HepG2 (cell line): Measurements from ENCODE around the gene MYRIP. TPM values are rescaled to one million over a fixed set of nuclear protein-coding genes. Genes with fewer than 3 reads are reported as not detected.

ENCODE experiments used
- ATAC-seq: fragments of 200-7000 bp; cut with Tn5 transposase; 3 replicates; pipeline ENCODE4 v1.9.1; 2020; ENCODE audit warnings: mild to moderate bottlenecking, moderate library complexity
- BruUV-seq: library from RNA; stranded (reverse); fragments of 400-500 nt; replicated peaks from 2 replicates; lab custom pipeline; 2021; lab: Mats Ljungman, UMichigan
- CTCF ChIA-PET: fragments of 300-600 bp; formaldehyde crosslinking; extraction: SDS; loops from one replicate; lab custom pipeline; 2021; ENCODE audit warnings: low total read pairs, inconsistent platforms, low intra/inter-chr PET ratio; lab: Yijun Ruan, JAX
- POLR2A ChIA-PET: fragments of 350-600 bp; sonication (Branson Sonifier 250); formaldehyde crosslinking; loops from one replicate; lab custom pipeline; 2020; ENCODE audit warnings: antibody characterized with exemption, inconsistent platforms; lab: Yijun Ruan, JAX
- DNase-seq: peaks from one replicate; pipeline ENCODE4 v3.0.0-alpha.2; 2015; ENCODE audit warnings: low spot score
- FAIRE-seq: peaks from 3 replicates; lab custom pipeline; 2011; peaks lifted over from hg19 to GRCh38; lab: Jason Lieb, UNC
- H2AFZ ChIP-seq: one replicate; pipeline ENCODE4 v1.6.1; 2011; ENCODE audit warnings: low read length, inconsistent platforms
- H3K27ac ChIP-seq: fragments of 300-600 bp; 3 replicates; pipeline ENCODE4 v1.8.0; 2011; ENCODE audit warnings: mixed run types, mild to moderate bottlenecking, mixed read lengths, low read length, inconsistent platforms; ENCODE audit not compliant: insufficient read depth; ENCODE audit errors: extremely low read length
- H3K27me3 ChIP-seq, 2 experiments: fragments of 200-600 bp in 1 of 2; 2 replicates in 1 of 2; 3 replicates in 1 of 2; pipeline versions ENCODE4 v1.6.0 to v1.8.0; 2011; ENCODE audit warnings: low read length in 2 of 2, mild to moderate bottlenecking in 2 of 2, moderate library complexity in 2 of 2, inconsistent platforms in 1 of 2; ENCODE audit not compliant: insufficient read depth in 2 of 2, control insufficient read depth in 1 of 2
- H3K36me3 ChIP-seq, 2 experiments: fragments of 200-600 bp in 1 of 2; replicated peaks in 1 of 2; 2 replicates in 1 of 2; 3 replicates in 1 of 2; pipeline versions ENCODE4 v1.5.1 to v1.8.0; 2011; ENCODE audit warnings: low read length in 2 of 2, inconsistent platforms in 1 of 2; ENCODE audit not compliant: insufficient read depth in 2 of 2, control insufficient read depth in 1 of 2
- H3K4me1 ChIP-seq: 2 replicates; pipeline ENCODE4 v1.5.1; 2012; ENCODE audit warnings: low read length, inconsistent platforms; ENCODE audit not compliant: insufficient read depth
- H3K4me2 ChIP-seq: 2 replicates; pipeline ENCODE4 v1.6.0; 2011; ENCODE audit warnings: low read depth, low read length, inconsistent platforms
- H3K4me3 ChIP-seq, 3 experiments: fragments of 200-600 bp in 1 of 3; sonication (generic), shearing (Covaris generic) in 1 of 3; replicated peaks in 1 of 3; 2 replicates each; pipeline ENCODE4 v1.5.1; 2011 to 2016; ENCODE audit warnings: low read length in 3 of 3, inconsistent platforms in 2 of 3, low read depth in 2 of 3, mild to moderate bottlenecking in 2 of 3, control low read depth in 1 of 3, mixed read lengths in 1 of 3; ENCODE audit not compliant: insufficient read depth in 1 of 3
- H3K79me2 ChIP-seq: one replicate; pipeline ENCODE4 v1.6.1; 2011; ENCODE audit warnings: low read length, inconsistent platforms; ENCODE audit not compliant: insufficient read depth
- H3K9ac ChIP-seq: 2 replicates; pipeline ENCODE4 v1.6.0; 2011; ENCODE audit warnings: mild to moderate bottlenecking, low read depth, low read length, inconsistent platforms; ENCODE audit not compliant: insufficient read depth
- H3K9me3 ChIP-seq: 2 replicates; pipeline ENCODE4 v1.5.1; 2012; ENCODE audit warnings: mild to moderate bottlenecking, low read length
- H4K20me1 ChIP-seq: 2 replicates; pipeline ENCODE4 v1.6.0; 2011; ENCODE audit warnings: inconsistent platforms, mild to moderate bottlenecking, low read length, moderate library complexity; ENCODE audit not compliant: insufficient read depth
- HBP1 ChIP-seq: IDR thresholded peaks from 2 replicates; pipeline ENCODE4 v1.6.1; 2016; ENCODE audit warnings: low read depth, control low read depth
- PHF5A ChIP-seq: IDR thresholded peaks from one replicate; pipeline ENCODE4 v1.6.1; 2018; ENCODE audit warnings: low read depth, missing genetic modification reagents; ENCODE audit not compliant: unreplicated experiment
- TBX2 ChIP-seq: sonication (generic); formaldehyde crosslinking; IDR thresholded peaks from 2 replicates; pipeline ENCODE4 v1.5.0; 2020; ENCODE audit warnings: missing genetic modification reagents, mild to moderate bottlenecking, borderline replicate concordance
- ZNF232 ChIP-seq: sonication (generic); formaldehyde crosslinking; IDR thresholded peaks from 2 replicates; pipeline ENCODE4 v1.4.0; 2020; ENCODE audit warnings: missing genetic modification reagents, borderline replicate concordance
- ZNF503 ChIP-seq: sonication (generic); formaldehyde crosslinking; IDR thresholded peaks from 2 replicates; pipeline ENCODE4 v1.4.0; 2020; ENCODE audit warnings: missing genetic modification reagents
- ZNF710 ChIP-seq: sonication (generic); formaldehyde crosslinking; IDR thresholded peaks from 2 replicates; pipeline ENCODE4 v1.5.0; 2020; ENCODE audit warnings: mild to moderate bottlenecking, missing genetic modification reagents, borderline replicate concordance
- ZSCAN9 ChIP-seq: IDR thresholded peaks from 2 replicates; pipeline ENCODE4 v1.6.1; 2016; ENCODE audit warnings: borderline replicate concordance
- ZUFSP ChIP-seq: sonication (generic); formaldehyde crosslinking; IDR thresholded peaks from 2 replicates; pipeline ENCODE4 v1.9.0; 2021; ENCODE audit warnings: missing genetic modification reagents, mild to moderate bottlenecking, borderline replicate concordance
- WGBS: methylation state at CpG from one replicate; pipeline ENCODE4 v1.1.6; 2017; ENCODE audit warnings: low lambda C conversion rate; 5-methylcytosine and 5-hydroxymethylcytosine counted together
- in situ Hi-C: cut with HindIII; loops from 2 replicates; pipeline ENCODE4 v1.10.0; 2017; ENCODE audit warnings: low pct_unique_long_range_greater_than_20kb; ENCODE audit not compliant: extremely low pct_ligation_motif_present
- intact Hi-C: fragments of 100-400 bp; cut with micrococcal nuclease; formaldehyde crosslinking; loops from one replicate; pipeline ENCODE4 v1.10.0; 2022; ENCODE audit not compliant: unreplicated experiment
- polyA plus RNA-seq, 8 experiments: library from polyadenylated mRNA; depleted of rRNA in 3 of 8; stranded (reverse) in 7 of 8; unstranded in 1 of 8; fragments of >200 nt; fragmentation: Illumina TruSeq in 4 of 8; extraction: Trizol in 4 of 8; gene quantifications; 2 replicates each; pipeline versions ENCODE4 v1.2.1 to v1.2.3, GENCODE V29; 2011 to 2016; ENCODE audit warnings: low read depth in 4 of 8, missing spikeins in 1 of 8, mixed read lengths in 1 of 8; ENCODE audit not compliant: insufficient read depth in 1 of 8
- total RNA-seq, 5 experiments: library from RNA; depleted of rRNA; stranded (reverse); fragments of >200 nt; fragmentation: Illumina TruSeq; extraction: Trizol; gene quantifications; 2 replicates each; pipeline ENCODE4 v1.2.3, GENCODE V29; 2016; ENCODE audit warnings: low read depth in 1 of 5

MYRIP gene
- total and polyA plus RNA-seq, 2 of the 13 experiments (the other 11 are each of a cell fraction or from before 2014, with no cell fraction given): 0.64 to 0.84 TPM

- H3K4me2 ChIP-seq: no peak overlapping the region
Observed at GRCh38 chr3:39811561-39811960, 2.2 kb downstream of the MYRIP start.

More at GRCh38 chr3:39811561-39811960, 2.2 kb downstream of the MYRIP start:
- no peak overlapping the region for H3K4me3 ChIP-seq
- TF ChIP-seq PHF5A (CRISPR knock-in tag) (no peak), ZNF232 (CRISPR knock-in tag) (no peak), HBP1 (CRISPR knock-in tag) (no peak), ZUFSP (no peak), TBX2 (CRISPR knock-in tag) (no peak), ZNF710 (CRISPR knock-in tag) (no peak), ZSCAN9 (no peak), ZNF503 (no peak)
- FAIRE-seq (no peak), DNase-seq (no peak), ATAC-seq (no peak)
- BruUV-seq: no TSS peak
- ChIA-PET POLR2A (no interaction called here), CTCF (interaction anchor here (1.8 kb wide), 1 partner anchor 179 kb away, joined by 6 read pairs; no protein-coding TSS in a partner anchor)
- peaks cover 7 to 34% of the 10 kb centered on the region in 2 experiments; a peak in 4 of 5 replicates for H3K27me3 ChIP-seq
- in situ Hi-C loops (loop anchor here (5.0 kb wide), 1 partner anchor 176 kb away; no protein-coding TSS in a partner anchor), intact Hi-C loops (loop anchor here (5.0 to 10.0 kb wide), 3 partner anchors 104 to 363 kb away; no protein-coding TSS in a partner anchor)
- H3K79me2 ChIP-seq: no peaks in the 10 kb centered on the region
- no peaks in the 10 kb centered on the region for H4K20me1 ChIP-seq
- H3K9me3 ChIP-seq: no peaks in the 10 kb centered on the region
- no peak overlapping the region for H2AFZ ChIP-seq
- no peak overlapping the region for H3K9ac ChIP-seq
- WGBS: 89% methylated on average over 9 of the region's 9 CpGs
- H3K27ac ChIP-seq: no peak overlapping the region
- peaks cover 29% of the 10 kb centered on the region for H3K4me1 ChIP-seq
- H3K36me3 ChIP-seq: no peaks in the 10 kb centered on the region
